Measurements from ENCODE around the gene MYH9.
"Not testable (repeated sequence)": the region's sequence is repeated elsewhere in the genome, so short reads cannot be mapped to it uniquely, and the experiment has no call there.

The MYH9 gene

DNA sequence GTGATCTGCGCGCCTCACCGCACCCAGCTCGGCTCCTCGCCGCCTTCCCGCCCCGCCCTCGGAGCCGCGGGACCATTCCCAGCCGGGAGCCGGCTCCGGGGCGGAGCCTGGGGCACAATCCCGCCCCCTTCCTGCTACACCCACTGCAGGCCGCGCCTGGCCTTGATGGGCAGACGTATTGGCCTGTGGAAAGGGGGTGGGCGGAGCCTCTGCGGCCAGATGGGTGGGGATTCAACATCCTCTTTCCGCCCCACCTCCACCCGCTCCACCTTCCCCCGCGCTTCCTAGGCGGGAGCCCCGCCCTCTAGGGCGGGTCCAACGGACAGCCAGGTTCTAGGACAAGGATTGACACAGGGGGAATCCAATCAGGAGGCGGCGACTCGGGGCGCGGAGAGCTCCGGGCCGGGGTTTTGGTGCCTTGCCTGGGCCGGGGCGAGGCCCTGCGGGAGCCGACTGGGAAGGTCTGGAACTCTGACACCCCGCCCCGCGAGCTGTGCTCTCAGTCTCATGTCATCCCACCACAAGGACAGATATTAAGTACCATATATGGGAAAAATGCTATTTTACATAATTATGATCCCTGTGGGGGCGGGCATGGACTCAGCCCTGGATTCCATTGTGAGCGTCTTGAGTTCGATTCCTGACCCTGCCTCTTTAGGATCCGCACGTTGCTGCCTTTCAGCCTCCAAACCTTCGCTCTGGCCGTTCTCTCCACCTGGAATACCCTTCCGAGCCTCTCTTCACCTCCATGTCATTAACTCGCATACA lies at the start of gene MYH9:
Gene MYH9 (minus strand): TSS at position 9 of the 768 bp plus-strand sequence. CDS start 38,731 bp downstream, outside the sequence.
- DNase-seq = peak; percentile 100

DNA sequence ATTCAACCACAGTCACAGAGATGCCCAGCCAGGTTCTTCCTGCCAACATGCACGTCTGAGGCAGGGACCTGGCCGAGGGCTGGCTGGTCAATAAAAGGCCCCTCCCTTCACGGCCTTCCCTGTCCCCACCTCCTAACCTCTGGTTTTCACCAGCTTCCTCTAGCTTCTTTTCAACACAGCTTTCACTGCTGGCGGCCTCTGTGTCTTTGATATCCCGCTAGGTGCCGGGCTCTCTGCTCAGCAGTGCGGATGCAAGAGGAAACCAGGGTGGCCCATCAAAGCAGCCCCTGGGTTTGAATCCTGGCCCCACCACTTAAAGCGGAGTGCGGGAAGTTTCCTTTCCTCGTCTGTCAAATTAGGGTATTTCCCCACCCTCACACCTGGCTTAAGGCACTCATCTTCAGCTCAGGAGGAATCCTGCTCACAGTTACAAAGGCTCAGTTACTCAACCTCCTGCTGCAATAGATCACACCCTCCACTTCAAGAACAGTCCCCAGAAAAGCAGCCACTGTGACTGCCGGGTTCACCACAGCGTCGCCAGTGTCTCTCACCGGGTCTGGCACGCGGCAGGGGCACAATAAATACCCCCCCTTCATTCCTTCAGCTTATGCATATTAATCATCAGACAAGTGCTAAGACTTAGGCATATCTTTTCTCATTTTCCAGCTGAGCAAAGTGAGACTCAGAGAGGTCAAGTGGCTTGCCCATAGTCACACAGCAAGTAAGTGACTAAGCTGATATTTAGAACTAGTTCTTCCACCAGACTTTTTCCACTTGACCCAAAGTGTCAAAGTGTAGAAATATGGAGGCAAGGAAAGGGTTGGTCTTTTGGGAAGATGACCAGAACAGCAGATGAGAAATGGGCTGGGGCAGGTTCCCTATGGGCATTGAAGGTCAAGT lies 48.0 kb upstream of the MYH9 start:
- DNase-seq = no peak

DNA sequence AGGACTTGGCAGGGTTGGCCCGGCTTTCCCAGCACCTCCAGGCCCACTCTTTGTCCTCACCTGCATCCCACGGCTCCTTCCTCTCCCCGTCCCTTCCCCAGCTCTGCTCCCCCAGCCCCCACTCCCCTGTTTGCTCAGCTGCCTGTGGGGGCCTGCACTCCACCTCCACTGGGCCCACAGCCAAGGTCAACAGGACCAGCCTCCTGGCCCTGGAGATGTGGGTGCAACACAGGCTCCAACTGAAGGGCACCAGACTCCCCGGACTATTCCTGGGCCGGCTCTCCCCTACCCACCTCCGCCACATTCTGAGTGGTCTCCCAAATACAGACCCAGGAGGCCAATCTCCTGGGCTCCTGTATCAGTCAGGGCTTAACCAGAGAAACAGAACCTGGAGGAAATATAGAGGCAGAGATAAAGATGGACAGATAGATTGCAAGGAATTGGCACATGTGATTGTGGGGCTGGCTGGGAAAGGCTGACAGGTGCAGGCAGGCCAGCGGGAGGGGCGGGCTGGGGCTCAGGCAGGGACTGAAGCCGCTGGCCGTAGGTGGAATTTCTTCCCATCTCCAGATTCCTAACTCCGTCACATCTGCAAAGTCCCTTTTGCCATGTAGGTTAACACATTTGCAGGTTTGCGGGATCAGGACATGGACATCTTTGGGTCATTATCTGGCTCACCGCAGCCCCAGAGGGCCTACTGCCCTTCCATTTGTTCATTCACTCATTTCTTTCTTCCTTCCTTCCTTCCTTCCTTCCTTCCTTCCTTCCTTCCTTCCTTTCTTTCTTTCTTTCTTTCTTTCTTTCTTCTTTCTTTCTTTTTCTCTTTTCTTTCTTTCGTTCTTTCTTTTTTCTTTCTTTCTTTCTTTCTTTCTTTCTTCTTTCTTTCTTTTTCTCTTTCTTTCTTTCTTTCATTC lies 45.8 kb upstream of the MYH9 start:
- no peak for DNase-seq

DNA sequence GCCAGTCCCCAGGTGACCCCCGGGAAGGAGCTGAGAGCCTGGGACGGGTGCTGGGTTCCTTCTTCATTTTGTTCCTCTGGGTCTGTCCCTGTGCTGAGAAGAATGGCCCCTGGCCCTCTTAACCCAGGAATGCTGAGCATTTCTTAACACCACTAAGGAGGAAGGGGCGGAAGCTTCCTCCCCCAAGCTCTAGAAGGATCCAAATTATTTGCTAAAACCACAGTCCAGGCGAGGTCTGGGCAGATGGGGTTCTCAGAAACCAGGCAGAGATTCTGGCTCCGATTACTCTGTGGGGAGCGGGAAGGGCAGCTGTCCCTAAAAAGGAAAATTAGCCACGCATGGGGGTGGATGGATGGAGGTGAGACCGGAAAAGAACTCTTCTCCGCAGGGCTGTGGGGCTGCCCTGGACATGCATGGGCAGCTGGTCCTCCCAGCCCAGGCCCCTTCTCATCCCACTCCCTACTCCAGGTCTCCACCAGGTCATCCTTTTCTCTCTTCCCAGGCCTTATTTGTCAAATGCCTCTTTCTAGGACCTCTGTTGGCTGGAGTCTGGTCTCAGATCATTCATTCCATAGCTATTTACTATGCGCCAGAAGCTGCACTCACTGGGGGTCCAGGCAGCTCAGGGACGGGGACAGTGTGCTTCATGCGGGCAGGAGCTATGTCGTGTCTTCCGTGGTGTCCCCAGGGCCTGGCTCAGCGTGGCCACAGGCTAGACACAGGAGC lies 45.0 kb upstream of the MYH9 start:
- DNase-seq = no peak

DNA sequence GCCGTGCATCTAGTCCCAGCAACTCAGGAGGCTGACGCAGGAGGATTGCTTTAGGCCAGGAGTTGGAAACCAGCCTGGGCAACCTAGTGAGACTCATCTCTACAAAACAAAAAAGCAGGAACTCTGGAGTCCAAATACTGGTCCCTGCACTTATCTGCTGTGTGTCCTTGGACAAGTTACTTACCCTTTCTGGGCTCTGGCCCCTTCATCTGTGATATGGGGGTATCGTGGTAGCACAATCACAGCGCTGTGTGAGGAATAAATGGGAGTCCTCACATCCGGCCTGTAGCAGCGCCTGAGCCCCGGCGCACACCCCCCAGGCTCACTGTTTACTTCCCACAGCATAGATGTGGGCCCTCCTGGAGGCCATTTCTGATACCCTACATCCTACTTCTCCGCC lies 44.2 kb upstream of the MYH9 start:
- no peak for DNase-seq

DNA sequence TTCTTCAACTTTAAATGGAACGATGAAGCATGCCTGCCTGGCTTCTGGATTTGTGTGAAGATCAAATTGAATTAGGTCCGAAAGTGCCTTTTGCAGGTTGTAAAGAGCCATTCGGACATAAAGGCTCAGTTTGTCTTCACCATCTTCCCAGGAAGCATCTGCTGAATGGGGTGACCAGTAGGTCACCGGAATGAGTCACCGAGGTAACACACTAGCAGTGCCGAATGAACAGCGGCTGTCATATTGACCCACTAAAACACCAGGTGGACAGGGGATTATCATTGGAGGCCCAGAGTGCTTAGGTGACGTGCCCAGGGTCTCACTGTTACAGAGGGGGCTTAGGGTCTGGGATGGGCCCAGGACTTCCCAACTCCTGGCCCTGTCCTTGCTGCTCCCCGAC lies 43.1 kb upstream of the MYH9 start:
- DNase-seq = no peak

DNA sequence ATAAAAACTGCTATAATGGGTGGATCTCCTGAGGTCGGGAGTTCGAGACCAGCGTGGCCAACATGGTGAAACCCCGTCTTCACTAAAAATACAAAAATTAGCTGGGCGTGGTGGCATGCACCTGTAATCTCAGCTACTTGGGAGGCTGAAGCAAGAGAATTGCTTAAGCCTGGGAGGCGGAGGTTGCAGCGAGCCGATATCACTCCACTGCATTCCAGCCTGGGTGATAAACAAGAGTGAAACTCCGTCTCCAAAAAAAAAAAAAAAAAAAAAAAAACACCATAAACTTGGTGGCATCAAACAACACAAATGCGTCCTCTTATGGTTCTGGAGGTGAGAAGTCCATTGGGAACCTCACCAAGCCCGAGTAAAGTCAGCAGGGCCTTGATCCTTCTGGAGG lies 40.2 kb upstream of the MYH9 start:
- not testable (repeated sequence) for DNase-seq

DNA sequence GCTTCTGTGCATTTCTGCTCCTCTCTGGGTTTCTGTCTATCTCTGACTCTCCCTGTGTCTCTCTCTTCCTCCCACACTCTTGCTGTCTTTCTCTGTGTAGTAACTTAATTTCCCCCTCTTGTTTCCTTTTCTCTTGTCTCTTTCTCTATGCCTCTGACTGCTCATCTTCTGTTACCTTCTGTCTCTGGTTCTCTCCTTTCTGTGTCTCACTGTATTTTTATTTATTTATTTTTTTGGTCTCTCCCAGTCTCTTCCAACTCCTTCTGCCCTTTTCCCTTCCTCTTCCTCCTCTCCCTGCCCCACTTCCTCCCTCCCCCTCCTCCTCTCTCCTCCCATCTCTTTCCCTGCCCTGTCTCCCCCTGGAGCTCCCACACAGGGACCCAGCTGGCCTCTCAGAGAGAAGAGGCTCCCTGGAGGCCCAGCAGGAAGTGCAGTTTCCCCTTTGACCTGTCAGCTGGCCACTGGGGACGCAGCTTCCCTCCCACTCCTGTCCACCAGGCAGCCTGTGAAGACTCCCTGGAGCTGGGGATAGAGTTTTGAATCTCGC lies 38.3 kb upstream of the MYH9 start:
- DNase-seq = peak; percentile 23

DNA sequence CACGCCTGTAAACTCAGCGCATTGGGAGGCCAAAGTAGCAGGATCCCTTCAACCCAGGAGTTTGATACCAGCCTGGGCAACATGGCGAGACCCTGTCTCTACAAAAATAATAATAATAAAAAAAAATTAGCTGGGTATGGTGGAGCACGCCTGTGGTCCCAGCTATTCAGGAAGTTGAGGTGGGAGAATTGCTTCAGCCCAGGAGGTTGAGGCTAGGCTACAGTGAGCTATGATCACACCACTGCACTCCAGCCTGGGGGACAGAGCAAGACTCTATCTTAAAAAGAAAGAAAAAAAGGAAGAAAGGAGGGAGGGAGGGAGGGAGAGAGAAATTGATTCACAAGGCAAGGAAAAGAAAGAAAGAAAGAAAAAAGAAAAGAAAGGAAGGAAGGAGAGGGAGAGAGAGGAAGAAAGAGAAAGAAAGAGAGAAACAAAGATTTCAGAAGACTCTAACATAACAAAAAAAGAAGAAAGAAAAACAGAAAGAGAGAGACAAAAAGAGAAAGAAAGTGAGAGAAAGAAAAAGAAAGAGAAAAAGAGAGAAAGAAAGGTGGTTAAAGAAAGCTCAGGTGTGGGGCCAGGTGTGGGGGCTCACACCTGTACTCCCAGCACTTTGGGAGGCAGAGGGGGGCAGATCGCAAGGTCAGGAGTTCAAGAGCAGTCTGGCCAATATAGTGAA lies 37.3 kb upstream of the MYH9 start:
- no peak for DNase-seq

DNA sequence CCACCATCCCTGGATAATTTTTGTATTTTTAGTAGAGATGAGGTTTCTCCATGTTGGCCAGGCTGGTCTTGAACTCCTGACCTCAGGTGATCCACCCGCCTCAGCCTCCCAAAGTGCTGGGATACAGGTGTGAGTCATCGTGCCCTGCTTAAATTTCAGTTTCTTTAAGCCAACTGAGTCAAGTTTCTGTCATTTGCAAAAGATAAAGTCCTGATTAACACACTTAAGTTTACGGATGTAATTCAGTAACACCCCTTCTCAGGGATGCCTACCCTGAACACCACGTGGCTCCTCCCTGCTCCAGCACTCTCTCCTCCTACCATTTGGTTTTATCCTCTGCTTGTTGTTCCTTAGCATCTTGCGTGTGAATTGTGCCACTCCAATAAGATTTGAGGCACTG lies 36.7 kb upstream of the MYH9 start:
- DNase-seq = not testable (repeated sequence)

DNA sequence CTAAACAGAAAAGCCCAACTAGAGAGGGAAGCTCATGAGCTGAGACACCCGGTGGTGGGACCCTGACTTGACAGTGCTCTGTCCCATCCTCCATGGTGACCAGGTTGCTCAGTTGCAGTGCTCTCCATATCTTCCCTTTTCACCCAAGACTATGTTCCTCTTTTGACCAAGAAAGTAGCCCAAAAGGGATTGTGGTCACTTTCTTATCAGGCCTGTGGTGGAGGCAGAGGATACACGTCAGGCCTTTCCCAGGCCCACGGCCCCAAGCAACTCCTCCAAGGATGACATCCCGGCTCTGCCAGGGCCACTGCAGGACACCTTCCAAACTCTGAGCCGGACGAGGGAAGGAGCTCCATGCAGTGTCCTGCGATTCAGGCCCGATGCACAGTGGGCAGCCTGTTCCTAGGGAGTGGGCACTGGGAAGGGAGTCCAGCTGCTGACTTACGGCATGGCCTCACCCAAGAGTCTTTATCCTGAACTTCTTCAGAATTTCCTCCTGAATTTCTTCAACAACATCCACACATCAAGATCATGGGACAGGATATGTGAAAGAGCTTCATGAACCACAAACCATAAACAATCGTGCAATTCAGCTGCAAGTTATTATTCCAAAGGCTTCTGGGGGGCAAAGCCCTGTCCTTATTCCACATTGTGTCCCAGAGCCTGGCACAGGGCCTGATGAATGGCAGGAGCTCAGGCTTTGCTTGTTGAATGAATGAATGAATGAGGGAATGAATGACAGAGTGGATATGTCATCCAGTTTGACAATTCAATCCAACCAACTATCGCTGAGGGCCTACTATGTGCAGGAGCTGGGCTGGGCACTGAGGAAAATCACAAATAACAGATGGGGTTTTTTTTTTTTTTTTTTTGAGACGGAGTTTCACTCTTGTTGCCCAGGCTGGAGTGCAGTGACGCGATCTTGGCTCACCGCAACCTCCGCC lies 36.0 kb upstream of the MYH9 start:
- DNase-seq = peak; percentile 71

DNA sequence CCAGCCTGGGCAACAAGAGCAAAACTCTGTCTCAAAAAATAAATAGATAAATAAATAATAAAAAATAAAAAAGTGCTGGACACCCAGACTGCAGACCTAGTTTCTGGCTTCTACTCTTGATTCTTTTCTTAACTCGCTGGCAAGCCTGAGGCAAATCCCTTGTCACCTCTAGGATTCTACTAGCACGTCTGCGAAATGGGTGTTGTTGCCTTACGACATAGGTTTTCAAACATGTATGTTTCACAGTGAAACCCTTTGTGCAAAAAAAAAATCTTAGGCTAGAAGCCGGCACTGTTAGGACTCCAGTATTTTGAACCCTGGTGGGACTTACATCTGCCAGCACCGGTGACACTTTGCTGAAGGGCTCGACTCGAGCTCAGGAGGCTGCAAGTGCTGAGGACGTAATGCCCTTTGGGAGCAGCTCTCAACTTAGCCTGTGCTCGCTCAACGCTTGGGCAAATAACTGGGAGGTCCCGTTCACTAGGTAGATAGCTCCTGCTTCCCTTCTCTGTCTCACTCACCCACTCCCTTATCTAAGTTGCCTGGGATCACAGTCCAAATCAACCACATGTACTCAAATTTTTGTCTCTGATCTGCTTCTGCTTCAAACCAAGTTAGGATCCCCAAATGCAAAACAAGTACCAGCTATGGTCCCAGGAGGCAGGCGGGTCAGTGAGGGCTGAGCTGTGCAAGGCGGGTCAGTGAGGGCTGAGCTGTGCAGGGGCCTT lies 34.7 kb upstream of the MYH9 start:
- DNase-seq = no peak

DNA sequence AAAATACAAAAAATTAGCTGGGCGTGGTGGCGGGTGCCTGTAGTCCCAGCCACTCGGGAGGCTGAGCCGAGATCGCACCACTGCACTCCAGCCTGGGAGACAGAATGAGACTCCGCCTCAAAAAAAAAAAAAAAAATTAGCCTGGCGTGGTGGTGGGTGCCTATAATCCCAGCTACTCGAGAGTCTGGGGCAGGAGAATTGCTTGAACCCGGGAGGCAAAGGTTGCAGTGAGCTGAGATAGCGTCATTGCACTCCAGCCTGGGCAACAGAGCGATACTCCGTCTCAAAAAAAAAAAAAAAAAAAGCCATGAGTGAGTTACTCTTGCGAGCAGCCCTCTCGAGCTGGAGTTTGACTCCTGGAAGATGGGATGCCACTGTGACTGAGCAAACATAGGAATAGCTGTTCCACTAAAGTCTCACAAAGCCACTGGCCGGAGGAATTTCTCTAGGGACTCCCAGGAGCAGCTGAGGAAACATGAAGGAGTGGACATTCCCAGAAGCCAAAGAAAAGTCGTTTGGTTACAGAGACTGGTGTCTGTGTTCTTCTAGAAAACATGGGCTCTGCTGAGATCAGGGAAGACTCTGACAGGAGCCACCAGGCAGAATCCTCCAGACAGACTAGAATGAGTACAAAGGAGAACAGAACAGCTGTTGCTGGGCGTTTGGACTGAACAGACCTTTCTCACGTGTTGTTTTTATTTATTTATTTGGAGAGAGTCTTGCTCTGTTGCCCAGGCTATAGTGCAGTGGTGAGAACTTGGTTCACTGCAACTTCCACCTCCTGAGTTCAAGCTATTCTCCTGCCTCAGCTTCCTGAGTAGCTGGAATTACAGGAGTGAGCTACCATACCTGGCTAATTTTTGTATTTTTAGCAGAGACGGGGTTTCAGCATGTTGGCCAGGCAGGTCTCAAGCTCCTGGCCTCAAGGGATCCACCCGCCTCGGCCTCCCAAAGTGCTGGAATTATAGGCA lies 32.4 kb upstream of the MYH9 start:
- DNase-seq = no peak

DNA sequence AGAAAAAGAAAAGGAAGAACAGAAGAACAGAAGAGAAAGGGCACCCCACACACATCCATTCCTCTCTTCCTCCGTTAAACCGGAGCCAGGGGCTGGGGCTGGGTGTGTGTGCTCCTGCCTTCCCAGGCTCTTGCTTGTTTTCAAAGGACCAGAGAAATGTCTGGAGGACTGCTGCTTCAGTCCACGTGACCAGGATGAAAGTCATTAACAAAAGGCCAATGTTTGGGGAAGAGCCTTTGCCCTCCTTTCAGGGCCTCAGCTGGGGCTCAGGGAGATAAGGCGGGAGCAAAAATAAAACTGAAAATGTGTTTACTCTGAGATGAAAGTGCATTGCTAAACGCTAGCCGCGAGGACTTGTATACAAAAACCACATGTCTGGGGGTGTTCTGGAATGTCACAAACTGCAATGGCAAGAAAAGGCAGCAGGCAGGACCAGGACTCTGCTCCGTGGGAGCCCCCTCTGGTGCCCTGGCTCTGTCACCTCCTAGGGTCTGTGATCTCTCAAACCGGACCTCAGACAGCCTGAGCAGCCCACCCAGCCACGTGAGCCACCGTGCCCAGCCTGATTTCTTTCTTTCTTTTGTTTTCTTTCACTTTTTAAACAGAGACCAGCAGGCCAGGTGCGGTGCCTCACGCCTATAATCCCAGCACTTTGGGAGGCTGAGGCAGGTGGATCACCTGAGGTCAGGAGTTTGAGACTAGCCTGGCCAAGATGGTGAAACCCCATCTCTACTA lies 31.6 kb upstream of the MYH9 start:
- DNase-seq = peak; percentile 81

DNA sequence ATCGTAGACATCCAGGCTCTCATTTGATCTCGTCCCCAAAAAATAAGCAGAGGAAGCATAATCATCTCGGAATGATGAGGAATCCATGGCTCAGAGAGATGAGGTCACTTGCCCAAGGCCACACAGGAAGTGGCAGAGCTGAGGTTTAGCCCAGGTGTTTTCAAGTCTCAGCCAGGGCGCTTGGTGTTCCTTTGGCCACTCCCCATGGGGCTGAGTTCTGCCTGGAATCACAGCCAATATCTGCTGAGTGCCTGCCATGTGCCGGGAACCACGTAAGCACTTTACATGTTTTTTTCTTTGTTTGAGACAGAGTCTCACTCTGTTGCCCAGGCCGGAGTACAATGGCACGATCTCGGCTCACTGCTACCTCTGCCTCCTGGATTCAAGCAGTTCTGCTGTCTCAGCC lies 29.5 kb upstream of the MYH9 start:
- DNase-seq = no peak

DNA sequence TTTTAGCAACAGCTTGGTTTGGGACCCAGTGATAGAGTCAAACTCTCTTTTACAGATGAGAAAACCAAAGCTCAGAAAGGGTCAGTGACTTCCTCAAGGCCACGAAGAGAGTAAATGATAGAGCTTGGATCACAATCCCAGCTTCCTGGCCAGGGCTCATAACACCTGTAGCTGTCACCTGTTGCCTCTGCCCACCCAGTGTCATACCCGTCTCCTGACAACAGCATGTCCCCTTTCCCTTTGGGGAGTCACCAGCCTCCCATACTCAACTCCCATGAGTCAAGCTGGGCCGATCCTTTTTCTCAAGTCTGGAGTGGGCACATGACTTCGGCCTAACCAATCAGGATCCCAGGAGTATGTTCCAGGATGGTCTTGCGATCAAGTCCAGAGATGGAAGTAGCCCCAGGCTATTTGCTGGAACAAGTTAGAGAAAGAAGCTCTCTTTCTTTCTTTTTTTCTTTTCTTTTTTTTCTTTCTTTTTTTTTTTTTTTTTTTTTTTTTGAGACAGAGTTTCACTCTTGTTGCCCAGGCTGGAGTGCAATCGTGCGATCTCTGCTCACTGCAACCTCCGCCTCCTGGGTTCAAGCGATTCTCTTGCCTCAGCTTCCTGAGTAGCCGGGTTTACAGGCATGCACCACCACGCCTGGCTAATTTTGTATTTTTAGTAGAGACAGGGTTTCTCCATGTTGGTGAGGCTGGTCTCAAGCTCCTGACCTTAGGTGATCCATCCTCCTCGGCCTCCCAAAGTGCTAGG lies 27.8 kb upstream of the MYH9 start:
- DNase-seq = no peak

Data from hematopoietic multipotent progenitor cell treated with erythropoietin and hydrocortisone succinate and interleukin-3 and kit ligand, for 8 days (in vitro differentiated cells).